HG02970 (cell line): Measurements from ENCODE around the gene SLC4A11.

ENCODE experiments used
- ATAC-seq: cut with Tn5 transposase; IDR thresholded peaks from one replicate; pipeline ENCODE4 v1.9.1; 2021; ENCODE audit warnings: mild to moderate bottlenecking, moderate library complexity, moderate number of reproducible peaks; ENCODE audit not compliant: unreplicated experiment, low FRiP score

SLC4A11 gene

GRCh38 chr20:3247638-3248037 lies 8.6 kb upstream of the SLC4A11 start:
- ATAC-seq: no peak

- ATAC-seq: no peak
Observed at GRCh38 chr20:3246682-3247081, 7.7 kb upstream of the SLC4A11 start.

GRCh38 chr20:3245711-3246110 lies 6.7 kb upstream of the SLC4A11 start:
- no peak for ATAC-seq

GRCh38 chr20:3245156-3245555 lies 6.2 kb upstream of the SLC4A11 start:
- ATAC-seq: no peak

- no peak for ATAC-seq
Observed at GRCh38 chr20:3244613-3245012, 5.6 kb upstream of the SLC4A11 start.

DNA sequence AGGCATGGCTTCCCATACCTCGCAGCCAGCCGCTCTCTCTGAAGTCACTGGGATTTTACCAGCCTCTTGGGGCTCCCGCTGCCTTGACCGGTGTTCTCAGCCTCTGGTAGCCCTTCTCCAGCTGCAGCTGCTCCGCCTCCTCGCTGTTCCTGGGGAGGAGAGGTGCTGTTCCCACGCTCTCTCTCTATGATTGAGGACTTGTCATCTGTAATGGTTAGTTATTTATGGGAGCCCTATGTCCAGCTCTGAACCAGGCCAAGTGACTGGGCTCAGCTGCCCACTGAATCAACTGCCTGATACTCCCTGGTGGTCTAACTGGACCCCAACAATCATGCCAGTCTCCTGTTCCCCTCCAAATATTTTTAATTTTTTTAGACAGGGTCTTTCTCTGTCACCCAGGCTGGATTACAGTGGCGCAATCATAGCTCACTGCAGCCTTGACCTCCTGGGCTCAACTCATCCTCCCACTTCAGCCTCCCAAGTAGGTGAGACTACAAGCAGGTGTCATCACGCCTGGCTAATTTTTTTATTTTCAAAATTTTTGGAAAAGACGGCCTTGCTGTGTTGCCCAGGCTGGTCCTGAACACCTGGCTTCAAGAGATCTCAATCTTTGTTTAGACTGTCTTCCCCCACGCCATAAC lies 4.8 kb upstream of the SLC4A11 start:
- ATAC-seq: no peak

GRCh38 chr20:3242172-3242692 lies 3.2 kb upstream of the SLC4A11 start:
- ATAC-seq: no peak

DNA sequence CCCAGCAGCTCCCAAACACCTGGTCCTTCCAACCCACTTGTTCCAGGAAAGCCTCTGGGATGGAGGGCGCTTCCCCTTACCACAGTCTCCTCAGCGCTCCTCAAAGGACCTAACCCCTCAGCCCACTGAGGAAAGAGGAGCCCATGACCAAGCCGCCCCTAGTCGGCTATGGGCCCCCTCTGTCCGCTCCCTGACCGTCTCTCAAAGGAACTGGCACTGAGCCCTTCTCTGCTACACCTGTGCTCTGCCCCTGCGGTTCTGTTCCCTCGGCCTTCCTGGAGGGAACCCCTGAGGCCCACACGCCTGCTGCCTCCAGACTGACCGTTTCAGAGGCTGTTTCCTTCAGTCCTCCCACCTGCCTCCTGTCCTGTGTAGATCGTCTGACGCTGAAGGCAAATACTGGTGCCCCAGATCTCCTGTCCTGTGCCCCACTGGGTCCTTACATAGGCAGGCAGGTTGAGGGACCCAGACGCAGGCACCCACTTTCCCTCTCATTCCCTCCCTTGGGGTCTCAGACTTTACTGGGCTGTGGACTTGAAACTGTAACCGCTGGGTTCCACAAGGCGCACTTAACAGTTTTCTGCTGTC lies 1.9 kb upstream of the SLC4A11 start:
- no peak for ATAC-seq

DNA sequence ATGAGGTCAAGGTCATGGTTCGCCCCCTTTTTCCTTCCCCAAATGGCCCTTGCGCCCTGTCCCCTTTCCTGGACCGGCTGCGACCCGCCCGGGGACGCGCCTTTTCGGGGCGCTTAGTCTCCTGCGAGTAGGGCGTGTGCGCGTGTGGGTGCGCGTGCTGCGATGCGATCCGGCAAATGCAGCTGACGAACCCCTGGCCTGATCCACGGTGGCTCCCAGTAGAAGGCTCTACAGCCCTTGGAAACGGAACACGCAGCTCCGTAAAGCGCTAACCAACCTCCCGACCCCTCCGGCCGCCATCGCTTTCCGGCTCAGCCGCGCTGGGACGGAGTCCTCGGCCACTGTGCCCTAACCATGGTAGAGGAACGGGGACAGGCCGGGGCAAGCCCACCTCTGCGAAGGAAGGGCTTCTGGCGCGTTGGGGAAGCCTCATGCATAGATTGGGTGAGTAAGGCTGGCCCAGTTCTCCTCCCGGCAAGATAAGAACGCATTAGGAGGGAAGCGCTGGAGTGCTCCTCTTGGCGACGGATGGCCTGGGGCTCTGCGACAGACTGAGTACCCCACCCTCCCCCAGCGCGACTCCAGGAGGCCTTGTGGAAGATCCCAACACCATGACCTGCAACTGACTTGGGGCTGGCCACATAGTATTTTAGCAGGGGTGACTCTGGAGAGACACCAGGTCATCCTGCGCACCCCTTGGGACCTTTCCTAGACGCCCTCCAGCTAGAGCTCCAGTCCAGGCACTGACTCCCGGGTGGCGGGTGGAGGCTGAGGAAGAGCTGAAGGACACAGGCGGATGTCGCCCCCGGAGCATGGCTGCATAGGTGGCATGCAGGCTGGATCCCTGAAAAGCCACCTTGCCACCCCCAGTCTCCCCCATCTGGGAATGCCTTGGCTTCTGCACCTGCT lies 1.1 kb upstream of the SLC4A11 start:
- ATAC-seq: no peak

- ATAC-seq: no peak
Observed at GRCh38 chr20:3238616-3239025, 369 bp downstream of the SLC4A11 start.

- no peak for ATAC-seq
Observed at GRCh38 chr20:3237958-3238615, 903 bp downstream of the SLC4A11 start.

- ATAC-seq: no peak
Observed at GRCh38 chr20:3237011-3237957, 1.7 kb downstream of the SLC4A11 start.

DNA sequence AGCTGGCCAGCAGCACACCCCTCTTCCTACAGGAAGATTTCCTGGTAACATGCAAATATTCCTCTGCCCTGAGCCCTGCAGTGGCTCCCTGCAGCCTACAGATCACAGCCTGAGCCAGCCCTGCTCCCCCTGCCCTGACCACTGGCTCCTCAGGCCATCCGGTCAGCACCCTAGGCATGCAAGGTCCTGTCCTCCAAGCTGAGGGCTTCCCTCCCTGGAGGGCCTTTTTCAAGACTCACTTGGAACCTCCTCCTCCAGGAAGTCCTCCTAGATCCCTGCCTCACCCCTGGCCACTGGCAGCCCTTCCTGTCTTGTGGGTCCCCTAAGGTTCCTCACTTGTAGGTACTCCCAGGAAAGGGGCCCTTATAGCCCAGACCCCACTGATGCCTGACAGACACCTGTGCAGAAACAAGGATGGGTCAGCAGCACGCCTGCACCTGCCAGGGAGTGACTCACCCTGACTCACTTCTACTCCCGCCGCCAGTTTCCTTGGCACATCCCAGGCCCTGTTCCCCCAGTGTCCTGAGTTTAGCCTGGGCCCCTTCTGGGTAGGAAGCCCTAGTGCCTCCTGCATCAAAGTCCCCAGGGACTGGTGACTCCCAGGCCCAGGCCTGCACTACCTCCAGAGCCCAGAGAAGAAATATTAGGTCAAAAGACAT lies 3.2 kb downstream of the SLC4A11 start:
- no peak for ATAC-seq

- ATAC-seq: no peak
Observed at GRCh38 chr20:3233991-3234498, 4.9 kb downstream of the SLC4A11 start.

- no peak for ATAC-seq
Observed at GRCh38 chr20:3233131-3233990, 5.6 kb downstream of the SLC4A11 start.

- ATAC-seq: no peak
Observed at GRCh38 chr20:3231889-3232588, 7.0 kb downstream of the SLC4A11 start.

GRCh38 chr20:3231116-3231515 lies 7.9 kb downstream of the SLC4A11 start:
- ATAC-seq: no peak
